Measurements from ENCODE around the gene CCT7.

CCT7 gene

DNA sequence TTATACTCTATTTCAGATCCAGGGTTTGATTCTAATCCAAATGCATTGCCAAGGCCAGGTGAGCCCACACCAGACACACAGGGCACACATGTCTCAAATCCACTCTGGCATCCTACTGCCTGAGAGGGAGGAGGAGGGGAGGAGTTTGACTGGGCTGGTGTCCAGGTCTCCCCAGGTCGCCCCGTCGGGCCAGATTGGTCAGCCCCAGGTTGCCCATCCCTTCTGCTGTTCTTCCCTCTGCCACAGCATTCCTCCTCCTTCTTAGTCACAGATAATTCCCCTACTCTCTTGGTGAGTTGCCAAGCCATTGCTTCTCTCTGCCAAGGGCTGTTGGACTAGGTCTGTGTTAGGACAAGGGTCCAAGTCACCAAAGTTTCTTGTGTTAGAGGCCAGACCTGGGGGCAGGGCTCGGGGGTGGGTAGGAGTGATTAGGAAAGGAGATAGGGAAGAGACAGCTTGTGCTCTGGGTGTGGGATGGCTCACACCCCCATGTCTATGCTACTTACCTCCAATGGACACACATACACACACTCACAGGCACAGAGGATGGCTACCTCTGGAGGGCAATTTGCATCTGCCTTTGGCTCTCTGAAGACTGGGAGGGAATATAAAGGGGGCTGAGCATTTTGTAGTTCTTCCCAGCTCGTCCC lies 61.8 kb downstream of the CCT7 start:
- H3K4me3 ChIP-seq (replicated peaks; ENCODE audit: low read depth, low read length), result no peak overlapping the region
- TF ChIP-seq, protein P1, sequence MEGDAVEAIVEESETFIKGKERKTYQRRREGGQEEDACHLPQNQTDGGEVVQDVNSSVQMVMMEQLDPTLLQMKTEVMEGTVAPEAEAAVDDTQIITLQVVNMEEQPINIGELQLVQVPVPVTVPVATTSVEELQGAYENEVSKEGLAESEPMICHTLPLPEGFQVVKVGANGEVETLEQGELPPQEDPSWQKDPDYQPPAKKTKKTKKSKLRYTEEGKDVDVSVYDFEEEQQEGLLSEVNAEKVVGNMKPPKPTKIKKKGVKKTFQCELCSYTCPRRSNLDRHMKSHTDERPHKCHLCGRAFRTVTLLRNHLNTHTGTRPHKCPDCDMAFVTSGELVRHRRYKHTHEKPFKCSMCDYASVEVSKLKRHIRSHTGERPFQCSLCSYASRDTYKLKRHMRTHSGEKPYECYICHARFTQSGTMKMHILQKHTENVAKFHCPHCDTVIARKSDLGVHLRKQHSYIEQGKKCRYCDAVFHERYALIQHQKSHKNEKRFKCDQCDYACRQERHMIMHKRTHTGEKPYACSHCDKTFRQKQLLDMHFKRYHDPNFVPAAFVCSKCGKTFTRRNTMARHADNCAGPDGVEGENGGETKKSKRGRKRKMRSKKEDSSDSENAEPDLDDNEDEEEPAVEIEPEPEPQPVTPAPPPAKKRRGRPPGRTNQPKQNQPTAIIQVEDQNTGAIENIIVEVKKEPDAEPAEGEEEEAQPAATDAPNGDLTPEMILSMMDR (IDR thresholded peaks at IDR 0.05; ENCODE audit: low read length, missing control alignments), result no peak
- DNase-seq (ENCODE audit: low read depth), result no peak

DNA sequence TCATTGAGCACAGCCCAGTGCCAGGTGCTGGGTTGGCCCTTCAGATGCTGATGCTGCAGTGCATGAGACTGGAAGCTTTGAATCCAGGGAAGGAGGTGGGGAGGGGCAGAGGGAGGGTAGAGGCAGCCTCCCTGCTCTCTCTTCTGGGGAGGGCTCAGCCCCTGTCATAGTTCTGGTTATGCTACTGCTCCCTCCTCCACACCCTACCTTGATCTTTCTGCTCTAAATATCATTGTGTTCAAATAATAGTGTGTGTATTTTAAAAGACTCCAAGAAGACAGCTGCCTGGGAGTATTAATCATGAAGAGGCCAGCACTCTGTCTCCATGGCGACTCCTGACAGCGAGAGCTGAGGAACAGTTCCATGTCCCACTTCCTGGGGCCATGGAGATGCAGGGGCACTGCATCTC lies 63.0 kb downstream of the CCT7 start:
- no peak overlapping the region for H3K4me3 ChIP-seq (replicated peaks; ENCODE audit: low read depth, low read length)
- TF ChIP-seq, protein P1 (IDR thresholded peaks at IDR 0.05; ENCODE audit: low read length, missing control alignments), result no peak
- no peak for DNase-seq (ENCODE audit: low read depth)

DNA sequence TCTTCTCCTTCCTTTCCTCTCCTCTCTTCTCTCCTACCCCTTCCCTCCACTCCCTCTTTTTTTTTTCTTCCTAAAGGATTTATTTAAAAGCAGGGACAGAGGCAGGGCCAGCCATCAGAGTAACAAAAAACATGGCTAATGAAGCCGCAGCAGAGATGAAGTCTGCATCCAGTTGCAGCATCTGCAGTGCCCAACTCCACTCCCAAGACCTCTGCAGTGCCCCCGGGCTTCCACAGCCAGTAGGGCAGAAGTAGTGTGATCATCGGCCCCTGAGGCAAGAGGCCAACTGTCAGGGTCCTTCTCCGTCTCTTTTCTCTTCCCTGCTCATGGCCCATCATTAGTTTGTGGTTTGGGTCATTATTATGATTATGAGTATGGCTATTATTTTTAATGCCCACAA lies 63.5 kb downstream of the CCT7 start:
- no peak for DNase-seq (ENCODE audit: low read depth)
- TF ChIP-seq, protein P1 (IDR thresholded peaks at IDR 0.05; ENCODE audit: low read length, missing control alignments), result no peak
- no peak overlapping the region for H3K4me3 ChIP-seq (replicated peaks; ENCODE audit: low read depth, low read length)

DNA sequence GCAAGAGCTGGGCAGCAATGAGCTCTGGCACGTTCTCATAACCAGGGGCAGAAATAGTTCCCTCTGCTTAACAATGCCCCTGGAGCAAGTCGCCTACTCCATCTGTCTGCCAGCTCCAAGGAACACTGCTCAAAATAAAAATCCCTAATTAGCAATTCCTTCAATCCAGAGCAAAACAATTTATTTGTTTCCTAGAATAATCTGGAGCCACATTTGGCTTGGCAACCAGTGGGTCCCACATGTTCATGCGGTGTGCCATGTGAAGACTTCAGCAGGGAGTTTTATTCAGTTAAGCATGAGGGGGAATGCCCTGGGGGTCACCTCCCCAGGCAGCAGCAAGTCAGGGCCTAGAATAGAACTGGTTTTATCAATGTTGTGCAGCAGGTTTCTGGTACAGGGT lies 66.8 kb downstream of the CCT7 start:
- TF ChIP-seq, protein P1 (IDR thresholded peaks at IDR 0.05; ENCODE audit: low read length, missing control alignments), result no peak
- H3K4me3 ChIP-seq (replicated peaks; ENCODE audit: low read depth, low read length), result no peak overlapping the region

DNA sequence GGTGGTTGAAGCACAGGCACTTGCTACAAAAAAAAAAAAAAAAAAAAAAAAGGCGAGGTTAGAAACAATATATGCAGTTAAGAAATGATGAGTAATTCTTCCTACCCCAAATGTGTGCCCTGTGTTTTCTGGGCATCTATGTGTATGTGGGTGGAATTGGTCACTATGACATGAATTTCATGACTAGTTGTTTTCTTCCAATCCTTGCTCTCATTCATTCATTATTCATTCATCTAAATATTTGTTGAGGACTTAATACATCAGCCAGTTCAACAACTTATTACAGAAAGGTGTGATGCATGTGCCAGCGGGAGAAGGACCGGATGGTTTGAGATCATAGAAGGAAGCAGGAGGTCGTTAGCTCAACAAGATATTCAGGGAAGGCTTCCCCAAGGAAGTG lies 67.5 kb downstream of the CCT7 start:
- TF ChIP-seq, protein P1 (IDR thresholded peaks at IDR 0.05; ENCODE audit: low read length, missing control alignments), result no peak
- no peak for DNase-seq (ENCODE audit: low read depth)
- H3K4me3 ChIP-seq (replicated peaks; ENCODE audit: low read depth, low read length), result no peak overlapping the region

More for the DNA sequence above, 66.8 kb downstream of the CCT7 start:
- no peak for DNase-seq (ENCODE audit: low read depth)
